ENCODE data around the gene IGFBP7. TPM values are rescaled to one million over a fixed set of nuclear protein-coding genes. Genes with fewer than 3 reads are reported as not detected.

The IGFBP7 gene
- total and polyA plus RNA-seq, 8 donors, result 49.4 to 324 (median 152) TPM

GRCh38 chr4:57116245-57116644 is 6.1 kb upstream of the IGFBP7 start:
- DNase-seq, result no peak
- ATAC-seq, result no peak
- no peaks in the 10 kb centered on the region for H3K9me3 ChIP-seq
- no peaks in the 10 kb centered on the region for H3K27me3 ChIP-seq
- no peak overlapping the region for H3K4me3 ChIP-seq
- intact Hi-C loops (cut with DNase I), result no loop called here
- H3K36me3 ChIP-seq, result no peaks in the 10 kb centered on the region
- H3K27ac ChIP-seq, result no peak overlapping the region
- FAIRE-seq, result no peak
- peaks cover 0 to 6% (median 0%) of the 10 kb centered on the region in 3 donors for H3K4me1 ChIP-seq
- WGBS, 2 donors, result 64 to 69% methylated on average over 3 of the region's 3 CpGs
- no peak for TF ChIP-seq CTCF (IDR thresholded peaks at IDR 0.05)

GRCh38 chr4:57114973-57115372 is 4.8 kb upstream of the IGFBP7 start:
- H3K4me3 ChIP-seq, result no peak overlapping the region
- no peaks in the 10 kb centered on the region for H3K27me3 ChIP-seq
- no peaks in the 10 kb centered on the region for H3K36me3 ChIP-seq
- no peak for TF ChIP-seq CTCF (IDR thresholded peaks at IDR 0.05)
- H3K9me3 ChIP-seq, result no peaks in the 10 kb centered on the region
- intact Hi-C loops (cut with DNase I), result no loop called here
- peaks cover 0 to 6% (median 0%) of the 10 kb centered on the region in 3 donors for H3K4me1 ChIP-seq
- DNase-seq, result no peak
- FAIRE-seq, result no peak
- no peak for ATAC-seq
- no peak overlapping the region for H3K27ac ChIP-seq

- no peak for DNase-seq
Measured at GRCh38 chr4:57113870-57114269, 3.7 kb upstream of the IGFBP7 start.

GRCh38 chr4:57110640-57111511 is 691 bp upstream of the IGFBP7 start:
- H3K9me3 ChIP-seq, result no peaks in the 10 kb centered on the region
- ATAC-seq (peak; percentile 32 to 51 (median 42)), FAIRE-seq (no peak), DNase-seq (peak in 2 of 6 donors; percentile 17 to 37)
- WGBS, 2 donors, result 38 to 42% methylated on average over 25 of the region's 25 CpGs
- intact Hi-C loops (cut with DNase I), result no loop called here
- H3K36me3 ChIP-seq, result no peaks in the 10 kb centered on the region
- no peak for TF ChIP-seq CTCF (IDR thresholded peaks at IDR 0.05)
- H3K27me3 ChIP-seq, result no peaks in the 10 kb centered on the region
- peaks cover 0 to 6% (median 0%) of the 10 kb centered on the region in 3 donors for H3K4me1 ChIP-seq
- peak overlapping the region; percentile 36 to 81 (median 68) for H3K27ac ChIP-seq
- peak overlapping the region in 3 of 4 donors; percentile 30 to 56 (median 52) for H3K4me3 ChIP-seq

More at GRCh38 chr4:57113870-57114269, 3.7 kb upstream of the IGFBP7 start:
- Histone ChIP-seq H3K27me3 (no peaks in the 10 kb centered on the region), H3K9me3 (no peaks in the 10 kb centered on the region), H3K4me1 (peaks cover 0 to 6% (median 0%) of the 10 kb centered on the region in 3 donors), H3K36me3 (no peaks in the 10 kb centered on the region), H3K4me3 (no peak overlapping the region), H3K27ac (no peak overlapping the region)
- no peak for FAIRE-seq
- ATAC-seq, result no peak
- WGBS, 2 donors, result 58 to 82% methylated on average over 6 of the region's 6 CpGs
- TF ChIP-seq CTCF (IDR thresholded peaks at IDR 0.05), result no peak
- intact Hi-C loops (cut with DNase I), result no loop called here

- ATAC-seq (peak in 1 of 4 donors; percentile 5), FAIRE-seq (no peak), DNase-seq (peak in 1 of 6 donors; percentile 62)
- WGBS, 2 donors, result 8% methylated on average over 27 of the region's 27 CpGs
- Histone ChIP-seq H3K4me3 (peak overlapping the region; percentile 24 to 56 (median 41)), H3K9me3 (no peaks in the 10 kb centered on the region), H3K27me3 (no peaks in the 10 kb centered on the region), H3K4me1 (peaks cover 0 to 6% (median 0%) of the 10 kb centered on the region in 3 donors), H3K27ac (peak overlapping the region; percentile 36 to 81 (median 68)), H3K36me3 (no peaks in the 10 kb centered on the region)
- intact Hi-C loops (cut with DNase I), result no loop called here
- no peak for TF ChIP-seq CTCF (IDR thresholded peaks at IDR 0.05)
Measured at GRCh38 chr4:57109411-57109846, 756 bp downstream of the IGFBP7 start.

Data from pancreas (tissue), 10 donors.